ENCODE results near the gene YARS1. TPM values are rescaled to one million over a fixed set of nuclear protein-coding genes. Genes with fewer than 3 reads are reported as not detected.

The YARS1 gene
- total and polyA plus RNA-seq, 4 donors: 31.6 to 94.0 (median 52.6) TPM

GRCh38 chr1:32728413-32729077 lies 88.6 kb downstream of the YARS1 start (continued):
- TF ChIP-seq, protein P1, sequence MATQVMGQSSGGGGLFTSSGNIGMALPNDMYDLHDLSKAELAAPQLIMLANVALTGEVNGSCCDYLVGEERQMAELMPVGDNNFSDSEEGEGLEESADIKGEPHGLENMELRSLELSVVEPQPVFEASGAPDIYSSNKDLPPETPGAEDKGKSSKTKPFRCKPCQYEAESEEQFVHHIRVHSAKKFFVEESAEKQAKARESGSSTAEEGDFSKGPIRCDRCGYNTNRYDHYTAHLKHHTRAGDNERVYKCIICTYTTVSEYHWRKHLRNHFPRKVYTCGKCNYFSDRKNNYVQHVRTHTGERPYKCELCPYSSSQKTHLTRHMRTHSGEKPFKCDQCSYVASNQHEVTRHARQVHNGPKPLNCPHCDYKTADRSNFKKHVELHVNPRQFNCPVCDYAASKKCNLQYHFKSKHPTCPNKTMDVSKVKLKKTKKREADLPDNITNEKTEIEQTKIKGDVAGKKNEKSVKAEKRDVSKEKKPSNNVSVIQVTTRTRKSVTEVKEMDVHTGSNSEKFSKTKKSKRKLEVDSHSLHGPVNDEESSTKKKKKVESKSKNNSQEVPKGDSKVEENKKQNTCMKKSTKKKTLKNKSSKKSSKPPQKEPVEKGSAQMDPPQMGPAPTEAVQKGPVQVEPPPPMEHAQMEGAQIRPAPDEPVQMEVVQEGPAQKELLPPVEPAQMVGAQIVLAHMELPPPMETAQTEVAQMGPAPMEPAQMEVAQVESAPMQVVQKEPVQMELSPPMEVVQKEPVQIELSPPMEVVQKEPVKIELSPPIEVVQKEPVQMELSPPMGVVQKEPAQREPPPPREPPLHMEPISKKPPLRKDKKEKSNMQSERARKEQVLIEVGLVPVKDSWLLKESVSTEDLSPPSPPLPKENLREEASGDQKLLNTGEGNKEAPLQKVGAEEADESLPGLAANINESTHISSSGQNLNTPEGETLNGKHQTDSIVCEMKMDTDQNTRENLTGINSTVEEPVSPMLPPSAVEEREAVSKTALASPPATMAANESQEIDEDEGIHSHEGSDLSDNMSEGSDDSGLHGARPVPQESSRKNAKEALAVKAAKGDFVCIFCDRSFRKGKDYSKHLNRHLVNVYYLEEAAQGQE (IDR thresholded peaks at IDR 0.05): no peak

- 82% methylated on average over 1 of the region's 1 CpG for WGBS
- TF ChIP-seq RXRA (IDR thresholded peaks at IDR 0.05): no peak
- TF ChIP-seq FOXA1 (IDR thresholded peaks at IDR 0.05): no peak
- no peak for TF ChIP-seq TAF1 (conservative IDR thresholded peaks at IDR 0.05)
- no peak for TF ChIP-seq YY1 (IDR thresholded peaks at IDR 0.05)
- TF ChIP-seq, protein P1 (IDR thresholded peaks at IDR 0.05): no peak
- no peak for TF ChIP-seq GABPA (IDR thresholded peaks at IDR 0.05 in 1 of 2, conservative IDR thresholded peaks at IDR 0.05 in 1 of 2)
- no peaks in the 10 kb centered on the region for H3K27me3 ChIP-seq (ENCODE audit: control insufficient read depth in 4 of 4, insufficient read depth in 4 of 4, low read length in 3 of 4)
- H3K4me1 ChIP-seq (ENCODE audit: control insufficient read depth in 4 of 4, insufficient read depth in 4 of 4, low read length in 3 of 4): no peaks in the 10 kb centered on the region
- no peaks in the 10 kb centered on the region for H3K9me3 ChIP-seq (ENCODE audit: control insufficient read depth in 4 of 4, low read length in 3 of 4)
- DNase-seq (ENCODE audit: low spot score): no peak
- no peaks in the 10 kb centered on the region for H3K36me3 ChIP-seq (ENCODE audit: control insufficient read depth in 4 of 4, insufficient read depth in 3 of 4, low read depth in 1 of 4, low read length in 3 of 4)
- no peak overlapping the region for H3K27ac ChIP-seq (ENCODE audit: low read depth in 1 of 2, low read length in 2 of 2)
- no peak overlapping the region for H3K9ac ChIP-seq (ENCODE audit: low read depth in 1 of 2, low read length in 2 of 2)
- H3K4me3 ChIP-seq (ENCODE audit: low read depth in 1 of 3, low read length in 3 of 3): no peak overlapping the region
These were observed 89.3 kb downstream of the YARS1 start for GRCh38 chr1:32727876-32728275.

DNA sequence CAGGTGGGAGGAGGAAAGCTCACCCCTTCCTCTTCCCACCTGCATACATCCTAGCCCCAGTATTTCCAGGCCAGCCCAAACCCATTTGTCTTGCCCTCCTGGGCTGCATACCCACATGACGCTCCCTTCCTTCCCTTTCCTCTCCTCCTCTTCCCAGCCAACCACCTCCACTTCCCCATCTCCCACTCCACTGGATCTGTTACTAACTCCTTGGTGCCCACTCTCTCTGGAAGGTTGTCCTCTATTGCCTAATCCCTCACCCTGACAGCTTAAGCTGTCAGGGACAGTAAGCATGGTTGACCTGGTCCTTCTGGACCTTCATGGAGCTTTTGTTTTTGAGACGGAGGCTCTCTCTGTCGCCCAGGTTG lies 91.6 kb downstream of the YARS1 start:
- 86% methylated on average over 3 of the region's 3 CpGs for WGBS
- TF ChIP-seq, protein P1 (IDR thresholded peaks at IDR 0.05): no peak
- TF ChIP-seq HNF4G (IDR thresholded peaks at IDR 0.05): no peak
- TF ChIP-seq SP1 (IDR thresholded peaks at IDR 0.05): no peak
- no peak for TF ChIP-seq ATF3 (IDR thresholded peaks at IDR 0.05)
- TF ChIP-seq, protein P2, sequence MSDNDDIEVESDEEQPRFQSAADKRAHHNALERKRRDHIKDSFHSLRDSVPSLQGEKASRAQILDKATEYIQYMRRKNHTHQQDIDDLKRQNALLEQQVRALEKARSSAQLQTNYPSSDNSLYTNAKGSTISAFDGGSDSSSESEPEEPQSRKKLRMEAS (IDR thresholded peaks at IDR 0.05): no peak
- no peak for TF ChIP-seq TAF1 (conservative IDR thresholded peaks at IDR 0.05)
- TF ChIP-seq FOXA2 (IDR thresholded peaks at IDR 0.05): no peak
- TF ChIP-seq RXRA (IDR thresholded peaks at IDR 0.05): no peak
- TF ChIP-seq EGR1 (IDR thresholded peaks at IDR 0.05; ENCODE audit: low read depth in 2 of 2): no peak
- TF ChIP-seq HNF4A (conservative IDR thresholded peaks at IDR 0.05): no peak
- no peak for TF ChIP-seq ZBTB33 (IDR thresholded peaks at IDR 0.05)
- TF ChIP-seq NR2F2 (IDR thresholded peaks at IDR 0.05): no peak
- no peak for TF ChIP-seq GABPA (IDR thresholded peaks at IDR 0.05 in 1 of 2, conservative IDR thresholded peaks at IDR 0.05 in 1 of 2)

More for the DNA sequence above, 91.6 kb downstream of the YARS1 start:
- Histone ChIP-seq H3K4me3 (ENCODE audit: low read depth in 1 of 3, low read length in 3 of 3) (no peak overlapping the region), H3K27me3 (ENCODE audit: control insufficient read depth in 4 of 4, insufficient read depth in 4 of 4, low read length in 3 of 4) (no peaks in the 10 kb centered on the region), H3K27ac (ENCODE audit: low read depth in 1 of 2, low read length in 2 of 2) (no peak overlapping the region), H3K36me3 (ENCODE audit: control insufficient read depth in 4 of 4, insufficient read depth in 3 of 4, low read depth in 1 of 4, low read length in 3 of 4) (no peaks in the 10 kb centered on the region), H3K9ac (ENCODE audit: low read depth in 1 of 2, low read length in 2 of 2) (no peak overlapping the region), H3K4me1 (ENCODE audit: control insufficient read depth in 4 of 4, insufficient read depth in 4 of 4, low read length in 3 of 4) (no peaks in the 10 kb centered on the region), H3K9me3 (ENCODE audit: control insufficient read depth in 4 of 4, low read length in 3 of 4) (no peaks in the 10 kb centered on the region)
- DNase-seq (ENCODE audit: low spot score): no peak

Measured in liver (tissue), 9 donors.